ENCODE measurements around the gene SEMA4A. TPM values are rescaled to one million over a fixed set of nuclear protein-coding genes. Genes with fewer than 3 reads are reported as not detected.

The SEMA4A gene
- polyA plus RNA-seq, 1 donor from 2014 or later = 17.1 TPM

DNA sequence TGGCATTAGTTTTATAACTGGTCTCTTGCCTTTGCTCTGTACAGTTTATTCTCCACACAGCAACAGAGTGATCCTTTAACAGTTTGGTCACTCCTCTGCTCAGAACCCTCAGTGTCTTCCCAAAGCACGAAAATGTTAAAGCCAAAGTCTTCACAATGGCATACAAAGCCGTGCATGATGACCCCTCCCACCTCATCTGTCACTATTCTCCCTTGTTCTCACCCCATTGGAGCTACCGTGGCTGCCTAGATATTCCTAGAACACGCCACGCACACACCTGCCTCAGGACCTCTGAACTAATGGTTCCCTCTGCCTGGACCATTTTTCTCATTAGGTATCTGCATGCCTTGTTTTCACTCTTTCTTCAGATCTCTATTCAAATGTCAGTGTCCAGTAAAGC is 8.6 kb upstream of the SEMA4A start:
- Histone ChIP-seq H3K4me2 (ENCODE audit: low read length) (no peak overlapping the region), H3K36me3 (ENCODE audit: insufficient read depth, low read length) (no peaks in the 10 kb centered on the region), H3F3A (ENCODE audit: insufficient read depth, low read length, poor library complexity, severe bottlenecking) (no peaks in the 10 kb centered on the region), H3K79me2 (replicated peaks; ENCODE audit: insufficient read depth, low read length) (no peaks in the 10 kb centered on the region), H3K9me3 (ENCODE audit: low read length) (no peaks in the 10 kb centered on the region), H3K9ac (ENCODE audit: low read length) (no peak overlapping the region), H3K27ac (ENCODE audit: low read length) (no peak overlapping the region), H3K9me2 (ENCODE audit: insufficient read depth, low read length) (no peaks in the 10 kb centered on the region), H3K4me3 (ENCODE audit: low read length) (no peak overlapping the region), H3K27me3 (ENCODE audit: insufficient read depth, low read depth, low read length) (no peaks in the 10 kb centered on the region), H2AFZ (ENCODE audit: low read depth, low read length) (no peak overlapping the region), H4K20me1 (ENCODE audit: insufficient read depth) (no peaks in the 10 kb centered on the region)
- TF ChIP-seq RAD21 (conservative IDR thresholded peaks at IDR 0.05) = no peak
- TF ChIP-seq, protein P1, sequence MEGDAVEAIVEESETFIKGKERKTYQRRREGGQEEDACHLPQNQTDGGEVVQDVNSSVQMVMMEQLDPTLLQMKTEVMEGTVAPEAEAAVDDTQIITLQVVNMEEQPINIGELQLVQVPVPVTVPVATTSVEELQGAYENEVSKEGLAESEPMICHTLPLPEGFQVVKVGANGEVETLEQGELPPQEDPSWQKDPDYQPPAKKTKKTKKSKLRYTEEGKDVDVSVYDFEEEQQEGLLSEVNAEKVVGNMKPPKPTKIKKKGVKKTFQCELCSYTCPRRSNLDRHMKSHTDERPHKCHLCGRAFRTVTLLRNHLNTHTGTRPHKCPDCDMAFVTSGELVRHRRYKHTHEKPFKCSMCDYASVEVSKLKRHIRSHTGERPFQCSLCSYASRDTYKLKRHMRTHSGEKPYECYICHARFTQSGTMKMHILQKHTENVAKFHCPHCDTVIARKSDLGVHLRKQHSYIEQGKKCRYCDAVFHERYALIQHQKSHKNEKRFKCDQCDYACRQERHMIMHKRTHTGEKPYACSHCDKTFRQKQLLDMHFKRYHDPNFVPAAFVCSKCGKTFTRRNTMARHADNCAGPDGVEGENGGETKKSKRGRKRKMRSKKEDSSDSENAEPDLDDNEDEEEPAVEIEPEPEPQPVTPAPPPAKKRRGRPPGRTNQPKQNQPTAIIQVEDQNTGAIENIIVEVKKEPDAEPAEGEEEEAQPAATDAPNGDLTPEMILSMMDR (IDR thresholded peaks at IDR 0.05; ENCODE audit: poor library complexity, severe bottlenecking) = no peak
- no peak for TF ChIP-seq TAF1 (IDR thresholded peaks at IDR 0.05; ENCODE audit: low read depth)
- TF ChIP-seq SMC3 (conservative IDR thresholded peaks at IDR 0.05; ENCODE audit: poor library complexity) = no peak
- TF ChIP-seq EP300 (conservative IDR thresholded peaks at IDR 0.05; ENCODE audit: poor library complexity, severe bottlenecking) = no peak
- TF ChIP-seq POLR2AphosphoS5 (IDR thresholded peaks at IDR 0.05) = no peak
- no peak for TF ChIP-seq MXI1 (conservative IDR thresholded peaks at IDR 0.05; ENCODE audit: poor library complexity, severe bottlenecking)
- TF ChIP-seq, protein P2, sequence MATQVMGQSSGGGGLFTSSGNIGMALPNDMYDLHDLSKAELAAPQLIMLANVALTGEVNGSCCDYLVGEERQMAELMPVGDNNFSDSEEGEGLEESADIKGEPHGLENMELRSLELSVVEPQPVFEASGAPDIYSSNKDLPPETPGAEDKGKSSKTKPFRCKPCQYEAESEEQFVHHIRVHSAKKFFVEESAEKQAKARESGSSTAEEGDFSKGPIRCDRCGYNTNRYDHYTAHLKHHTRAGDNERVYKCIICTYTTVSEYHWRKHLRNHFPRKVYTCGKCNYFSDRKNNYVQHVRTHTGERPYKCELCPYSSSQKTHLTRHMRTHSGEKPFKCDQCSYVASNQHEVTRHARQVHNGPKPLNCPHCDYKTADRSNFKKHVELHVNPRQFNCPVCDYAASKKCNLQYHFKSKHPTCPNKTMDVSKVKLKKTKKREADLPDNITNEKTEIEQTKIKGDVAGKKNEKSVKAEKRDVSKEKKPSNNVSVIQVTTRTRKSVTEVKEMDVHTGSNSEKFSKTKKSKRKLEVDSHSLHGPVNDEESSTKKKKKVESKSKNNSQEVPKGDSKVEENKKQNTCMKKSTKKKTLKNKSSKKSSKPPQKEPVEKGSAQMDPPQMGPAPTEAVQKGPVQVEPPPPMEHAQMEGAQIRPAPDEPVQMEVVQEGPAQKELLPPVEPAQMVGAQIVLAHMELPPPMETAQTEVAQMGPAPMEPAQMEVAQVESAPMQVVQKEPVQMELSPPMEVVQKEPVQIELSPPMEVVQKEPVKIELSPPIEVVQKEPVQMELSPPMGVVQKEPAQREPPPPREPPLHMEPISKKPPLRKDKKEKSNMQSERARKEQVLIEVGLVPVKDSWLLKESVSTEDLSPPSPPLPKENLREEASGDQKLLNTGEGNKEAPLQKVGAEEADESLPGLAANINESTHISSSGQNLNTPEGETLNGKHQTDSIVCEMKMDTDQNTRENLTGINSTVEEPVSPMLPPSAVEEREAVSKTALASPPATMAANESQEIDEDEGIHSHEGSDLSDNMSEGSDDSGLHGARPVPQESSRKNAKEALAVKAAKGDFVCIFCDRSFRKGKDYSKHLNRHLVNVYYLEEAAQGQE (IDR thresholded peaks at IDR 0.05; ENCODE audit: borderline replicate concordance) = no peak
- TF ChIP-seq EZH2 (IDR thresholded peaks at IDR 0.05; ENCODE audit: borderline replicate concordance, insufficient read depth, low read length, poor library complexity, severe bottlenecking) = no peak

DNA sequence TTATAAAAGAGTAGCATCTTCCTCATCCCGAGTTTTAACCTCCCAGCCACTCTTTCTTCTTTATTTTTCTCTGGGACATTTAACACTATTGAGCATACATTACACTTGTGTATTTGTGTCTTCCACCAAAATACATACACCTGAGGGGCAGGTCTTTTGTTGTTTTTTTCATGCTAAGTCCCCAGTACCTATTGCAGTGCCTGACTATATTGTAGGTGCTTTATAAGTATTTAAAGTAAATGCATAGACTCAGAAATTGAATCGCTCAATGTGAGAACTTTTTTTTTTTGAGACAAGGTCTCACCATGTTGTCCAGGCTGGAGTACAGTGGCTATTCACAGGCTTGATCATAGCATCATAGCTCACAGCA is 7.8 kb upstream of the SEMA4A start:
- no peak overlapping the region for H3K4me2 ChIP-seq (ENCODE audit: low read length)
- H3K4me3 ChIP-seq (ENCODE audit: low read length) = no peak overlapping the region
- no peaks in the 10 kb centered on the region for H3K9me3 ChIP-seq (ENCODE audit: low read length)

More for the DNA sequence above, 7.8 kb upstream of the SEMA4A start:
- no peaks in the 10 kb centered on the region for H3F3A ChIP-seq (ENCODE audit: insufficient read depth, low read length, poor library complexity, severe bottlenecking)
- no peaks in the 10 kb centered on the region for H3K27me3 ChIP-seq (ENCODE audit: insufficient read depth, low read depth, low read length)
- no peak overlapping the region for H3K9ac ChIP-seq (ENCODE audit: low read length)
- no peak overlapping the region for H3K27ac ChIP-seq (ENCODE audit: low read length)
- no peaks in the 10 kb centered on the region for H3K9me2 ChIP-seq (ENCODE audit: insufficient read depth, low read length)
- H3K79me2 ChIP-seq (replicated peaks; ENCODE audit: insufficient read depth, low read length) = no peaks in the 10 kb centered on the region
- no peak overlapping the region for H2AFZ ChIP-seq (ENCODE audit: low read depth, low read length)
- H3K36me3 ChIP-seq (ENCODE audit: insufficient read depth, low read length) = no peaks in the 10 kb centered on the region
- TF ChIP-seq EP300 (conservative IDR thresholded peaks at IDR 0.05; ENCODE audit: poor library complexity, severe bottlenecking) (no peak), POLR2AphosphoS5 (IDR thresholded peaks at IDR 0.05) (no peak), SMC3 (conservative IDR thresholded peaks at IDR 0.05; ENCODE audit: poor library complexity) (no peak)
- no peaks in the 10 kb centered on the region for H4K20me1 ChIP-seq (ENCODE audit: insufficient read depth)

All from neural cell (in vitro differentiated cells).